D721Med (cell line): ENCODE measurements around the gene ZFAND3.

Experiments used
- DNase-seq: peaks from one replicate; pipeline ENCODE4 v3.0.0; 2011; ENCODE audit warnings: low spot score; ENCODE audit not compliant: insufficient read length
- FAIRE-seq: peaks from 2 replicates; lab custom pipeline; 2011; peaks lifted over from hg19 to GRCh38; lab: Jason Lieb, UNC
- CTCF ChIP-seq: IDR thresholded peaks from 2 replicates; pipeline ENCODE4 v1.5.1; 2012; ENCODE audit warnings: mild to moderate bottlenecking, control low read depth; ENCODE audit not compliant: insufficient read depth; ENCODE audit errors: missing control alignments

The ZFAND3 gene

GRCh38 chr6:37840143-37840939 lies 20.8 kb downstream of the ZFAND3 start:
- DNase-seq (no peak), FAIRE-seq (no peak)
- no peak for TF ChIP-seq CTCF

GRCh38 chr6:37840940-37841300 lies 21.4 kb downstream of the ZFAND3 start:
- DNase-seq = no peak
- no peak for TF ChIP-seq CTCF
- FAIRE-seq = no peak

- DNase-seq (no peak), FAIRE-seq (no peak)
- no peak for TF ChIP-seq CTCF
These were observed 25.7 kb downstream of the ZFAND3 start for GRCh38 chr6:37845026-37845911.

DNA sequence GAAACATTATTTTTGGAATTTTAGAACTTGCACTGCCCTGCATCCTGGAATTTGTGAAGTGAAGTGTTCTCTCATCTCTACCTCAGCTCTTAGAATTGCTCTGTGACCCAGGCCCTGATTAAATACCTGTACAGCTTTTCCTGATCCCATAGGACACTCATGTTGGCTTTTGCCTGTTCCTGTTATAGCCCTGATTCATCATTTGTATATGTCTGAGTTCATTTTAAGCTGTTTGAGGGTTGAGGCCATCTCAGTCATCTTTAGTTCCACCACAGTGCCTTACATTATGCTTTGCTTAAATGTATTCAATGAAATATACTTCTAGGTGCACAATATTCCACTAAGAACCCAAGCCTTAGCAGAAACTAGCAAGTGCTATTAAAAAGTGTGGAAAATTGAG lies 26.4 kb downstream of the ZFAND3 start:
- no peak for DNase-seq
- no peak for TF ChIP-seq CTCF
- no peak for FAIRE-seq

- DNase-seq (no peak), FAIRE-seq (no peak)
- TF ChIP-seq CTCF = no peak
These were observed 28.2 kb downstream of the ZFAND3 start for GRCh38 chr6:37847704-37848103.

DNA sequence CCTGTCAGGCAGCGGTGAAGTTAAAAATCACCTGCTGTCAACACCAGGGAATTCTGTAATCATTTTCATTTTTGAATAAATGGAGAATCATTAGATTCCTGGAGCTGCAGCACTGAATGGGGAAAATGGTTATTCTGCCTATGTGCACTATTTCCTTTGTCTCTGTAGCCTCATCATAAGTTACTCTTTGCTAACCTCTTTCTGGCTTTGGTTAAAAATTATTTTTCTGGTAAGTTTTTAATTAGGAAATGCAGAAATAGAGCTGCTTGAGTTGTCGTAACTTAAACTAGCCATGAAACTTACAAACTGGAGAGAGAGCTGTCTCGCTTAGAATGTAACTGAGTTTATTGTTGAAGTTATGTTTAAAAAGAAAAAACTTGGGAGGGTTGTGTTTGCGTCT lies 28.8 kb downstream of the ZFAND3 start:
- no peak for TF ChIP-seq CTCF
- no peak for DNase-seq
- no peak for FAIRE-seq

DNA sequence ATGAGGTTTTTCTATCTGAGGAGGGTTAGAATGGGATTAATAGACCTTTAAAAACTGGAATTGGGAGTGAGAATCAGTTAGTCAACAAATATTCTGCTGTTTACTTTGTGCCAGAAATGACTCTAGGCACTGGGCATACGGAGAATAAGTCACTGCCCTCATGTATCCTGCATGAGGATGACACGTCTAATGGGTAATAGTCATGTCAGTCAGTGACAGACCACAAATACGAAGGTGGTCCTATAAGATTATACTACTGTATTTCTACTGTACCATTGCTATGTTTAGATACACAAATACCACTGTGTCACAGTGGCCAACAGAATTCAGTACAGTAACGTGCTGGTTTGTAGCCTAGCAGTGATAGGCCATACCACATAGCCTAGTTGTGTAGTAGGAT lies 30.7 kb downstream of the ZFAND3 start:
- DNase-seq = no peak
- no peak for FAIRE-seq
- no peak for TF ChIP-seq CTCF
